ENCODE results near the gene PPDPF. TPM values are rescaled to one million over a fixed set of nuclear protein-coding genes. Genes with fewer than 3 reads are reported as not detected.
"Not testable (repeated sequence)": the region's sequence is repeated elsewhere in the genome, so short reads cannot be mapped to it uniquely, and the experiment has no call there.

PPDPF gene
- total RNA-seq, 2 experiments from 2014 or later, result 292 to 296 TPM

DNA sequence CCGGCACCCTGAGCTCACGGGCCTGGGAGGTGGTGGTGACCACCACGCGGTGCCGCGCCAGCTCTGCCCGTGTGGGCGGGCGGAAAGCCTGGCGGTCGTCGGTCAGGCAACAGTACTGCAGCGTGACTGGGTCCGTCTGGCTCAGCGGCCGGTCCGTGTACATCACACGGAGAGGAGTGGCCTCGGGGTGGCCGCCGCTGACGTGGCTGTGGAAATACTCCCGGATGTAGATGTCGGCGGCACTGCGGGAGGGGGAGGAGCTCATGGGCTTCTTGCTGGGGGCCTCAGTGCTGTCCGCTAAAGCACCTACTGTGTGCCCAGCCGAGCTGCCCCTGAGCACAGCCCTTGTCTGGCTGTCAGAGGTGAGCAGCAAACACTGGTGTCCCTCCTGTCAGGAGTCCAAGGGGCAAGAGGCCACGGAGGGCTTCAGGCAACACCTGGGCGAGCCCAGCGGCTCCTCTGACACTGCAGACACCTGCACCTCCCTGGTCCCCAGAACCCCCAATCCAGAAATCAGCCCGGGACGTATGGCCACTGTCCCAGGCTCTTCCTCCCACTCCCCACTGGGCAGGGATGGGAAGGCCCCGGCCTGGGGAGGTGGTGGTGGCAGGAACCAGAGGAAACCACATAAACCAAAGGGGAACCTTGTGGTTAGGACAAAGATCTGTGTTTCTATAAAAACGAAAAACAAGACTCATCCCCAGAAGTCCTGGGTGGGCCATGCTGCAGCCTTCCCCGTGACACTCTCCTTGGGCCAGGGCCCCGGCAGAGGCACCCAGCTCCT lies 47.0 kb downstream of the PPDPF start:
- POLR2A ChIA-PET, result interaction anchor here (0.6 to 3.5 kb wide), 7 partner anchors 12 to 91 kb away, joined by 3 to 12 read pairs (median 3); partner anchors contain the start of genes PTK6 and RTEL1

DNA sequence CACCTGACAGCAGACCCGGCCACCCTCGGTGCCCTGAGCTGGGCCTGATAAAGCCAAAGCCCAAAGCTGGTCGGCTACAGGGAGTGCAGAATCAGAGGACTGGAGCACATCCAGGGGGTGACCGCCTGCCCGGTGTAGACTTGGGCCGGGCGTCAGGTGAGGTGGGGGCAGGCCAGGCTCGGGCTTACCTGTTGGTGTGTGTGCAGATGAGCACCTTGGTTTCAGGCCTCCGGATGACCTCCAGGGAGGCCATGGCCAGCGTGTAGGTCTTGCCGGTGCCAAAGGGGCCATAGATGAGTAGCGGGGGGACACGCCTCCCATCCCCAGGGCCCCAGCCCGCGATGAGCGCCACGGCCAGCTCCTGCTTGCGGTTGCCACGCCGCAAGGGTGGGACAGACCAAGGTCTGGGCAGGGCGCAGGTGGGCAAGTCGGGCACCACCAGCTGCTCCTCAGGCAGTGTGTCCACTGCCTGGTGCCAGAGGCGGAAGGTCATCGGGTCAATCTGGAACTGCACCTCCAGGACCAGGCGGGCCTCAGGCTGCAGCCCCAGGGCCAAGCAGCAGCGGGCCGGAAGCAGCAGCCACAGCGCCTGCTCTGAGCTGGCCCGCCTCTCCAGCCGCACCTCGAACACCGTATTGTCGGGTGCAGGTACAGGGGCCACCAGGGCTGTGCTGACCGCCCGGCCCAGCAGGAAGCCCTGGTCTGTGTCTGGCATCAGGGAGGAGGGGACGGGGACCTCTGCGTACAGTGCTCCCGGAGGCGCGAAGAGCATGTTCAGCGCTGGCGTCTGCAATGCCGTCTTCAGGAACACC lies 47.8 kb downstream of the PPDPF start:
- H3K27me3 Mint-ChIP-seq (ENCODE audit: low read depth), result no peaks in the 10 kb centered on the region
- H3K36me3 Mint-ChIP-seq (ENCODE audit: low read depth), result peaks cover 36% of the 10 kb centered on the region
- no peak for DNase-seq
- ChIA-PET POLR2A (interaction anchor here (1.0 to 3.5 kb wide), 5 partner anchors 14 to 71 kb away, joined by 3 to 12 read pairs (median 7); partner anchors contain the start of gene PTK6), CTCF (interaction anchor here (0.8 to 1.5 kb wide), 3 partner anchors 31 to 470 kb away, joined by 3 to 7 read pairs (median 3); partner anchors contain the start of gene PTK6)
- H3K27ac Mint-ChIP-seq, result peak overlapping the region; percentile 76
- peak overlapping the region; percentile 61 for H3K4me3 Mint-ChIP-seq
- H3K9me3 Mint-ChIP-seq (ENCODE audit: insufficient read depth), result no peaks in the 10 kb centered on the region
- ATAC-seq, result peak; percentile 11
- H3K4me1 Mint-ChIP-seq (ENCODE audit: low read depth), result peaks cover 34% of the 10 kb centered on the region

More for the DNA sequence above, 47.0 kb downstream of the PPDPF start:
- Mint-ChIP-seq H3K4me3 (peak overlapping the region; percentile 61), H3K4me1 (ENCODE audit: low read depth) (peaks cover 34% of the 10 kb centered on the region), H3K9me3 (ENCODE audit: insufficient read depth) (no peaks in the 10 kb centered on the region), H3K27me3 (ENCODE audit: low read depth) (no peaks in the 10 kb centered on the region), H3K27ac (peak overlapping the region; percentile 76), H3K36me3 (ENCODE audit: low read depth) (peaks cover 39% of the 10 kb centered on the region)
- DNase-seq, result peak; percentile 74
- peak; percentile 64 for ATAC-seq
- CTCF ChIA-PET, result interaction anchor here (1.1 to 1.6 kb wide), 3 partner anchors 29 to 471 kb away, joined by 3 to 7 read pairs (median 6); partner anchors contain the start of gene PTK6

DNA sequence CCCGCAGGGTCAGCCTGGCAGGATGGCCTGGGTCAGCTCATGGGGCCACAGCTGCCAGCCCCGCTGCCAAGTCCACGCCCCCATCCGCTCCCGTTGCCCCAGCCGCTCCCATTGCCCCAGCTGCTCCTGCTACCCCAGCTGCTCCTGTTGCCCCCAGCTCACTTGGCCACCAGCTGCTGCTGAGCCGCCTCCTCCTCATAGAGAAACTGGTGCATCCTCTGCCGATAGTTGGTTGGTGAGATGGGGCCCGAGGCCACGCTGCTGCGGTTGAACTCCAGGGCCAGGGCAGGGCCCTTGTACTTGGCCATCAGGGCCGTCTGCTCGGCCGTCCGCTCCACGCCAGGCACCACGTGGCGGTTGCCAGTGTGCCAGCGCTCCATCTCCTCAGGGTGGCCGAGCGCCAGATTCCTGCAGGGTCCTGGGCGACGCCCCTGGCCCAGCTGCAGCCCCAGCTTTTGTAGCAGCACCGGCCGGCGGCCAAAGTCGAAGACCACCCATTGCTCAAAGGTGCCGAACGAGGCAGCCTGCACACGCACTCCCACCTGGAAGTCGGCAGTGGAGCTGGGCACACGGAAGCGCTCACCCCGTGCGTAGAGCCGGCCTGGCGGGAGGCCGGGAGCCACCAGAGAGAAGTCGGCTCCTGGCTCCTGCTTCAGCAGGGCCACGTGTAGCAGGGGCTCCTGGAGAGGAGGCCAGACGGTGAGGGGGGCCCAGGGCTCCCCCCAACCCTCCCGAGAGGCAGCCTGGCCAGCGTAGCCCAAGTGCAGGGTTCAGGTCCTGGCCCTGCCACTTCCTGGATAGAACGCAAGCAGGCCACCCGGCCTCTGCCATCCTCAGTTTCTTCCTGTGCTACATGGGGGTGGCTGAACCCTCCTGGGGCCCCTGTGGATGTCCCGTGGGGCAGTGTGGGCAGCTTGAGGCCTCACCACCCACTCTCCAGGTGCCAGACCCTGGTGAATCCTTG lies 48.7 kb downstream of the PPDPF start:
- CTCF ChIA-PET, result interaction anchor here (0.8 kb wide), 1 partner anchor 72 kb away, joined by 3 read pairs; no protein-coding TSS in a partner anchor
- POLR2A ChIA-PET, result interaction anchor here (2.0 to 3.5 kb wide), 2 partner anchors 31 to 48 kb away, joined by 7 to 12 read pairs; partner anchors contain the start of gene PTK6
- H3K4me3 Mint-ChIP-seq, result peak overlapping the region; percentile 31
- H3K27ac Mint-ChIP-seq, result peak overlapping the region; percentile 34
- no peaks in the 10 kb centered on the region for H3K9me3 Mint-ChIP-seq (ENCODE audit: insufficient read depth)
- no peak for DNase-seq
- peaks cover 33% of the 10 kb centered on the region for H3K36me3 Mint-ChIP-seq (ENCODE audit: low read depth)
- no peak for ATAC-seq
- no peaks in the 10 kb centered on the region for H3K27me3 Mint-ChIP-seq (ENCODE audit: low read depth)
- peaks cover 34% of the 10 kb centered on the region for H3K4me1 Mint-ChIP-seq (ENCODE audit: low read depth)

DNA sequence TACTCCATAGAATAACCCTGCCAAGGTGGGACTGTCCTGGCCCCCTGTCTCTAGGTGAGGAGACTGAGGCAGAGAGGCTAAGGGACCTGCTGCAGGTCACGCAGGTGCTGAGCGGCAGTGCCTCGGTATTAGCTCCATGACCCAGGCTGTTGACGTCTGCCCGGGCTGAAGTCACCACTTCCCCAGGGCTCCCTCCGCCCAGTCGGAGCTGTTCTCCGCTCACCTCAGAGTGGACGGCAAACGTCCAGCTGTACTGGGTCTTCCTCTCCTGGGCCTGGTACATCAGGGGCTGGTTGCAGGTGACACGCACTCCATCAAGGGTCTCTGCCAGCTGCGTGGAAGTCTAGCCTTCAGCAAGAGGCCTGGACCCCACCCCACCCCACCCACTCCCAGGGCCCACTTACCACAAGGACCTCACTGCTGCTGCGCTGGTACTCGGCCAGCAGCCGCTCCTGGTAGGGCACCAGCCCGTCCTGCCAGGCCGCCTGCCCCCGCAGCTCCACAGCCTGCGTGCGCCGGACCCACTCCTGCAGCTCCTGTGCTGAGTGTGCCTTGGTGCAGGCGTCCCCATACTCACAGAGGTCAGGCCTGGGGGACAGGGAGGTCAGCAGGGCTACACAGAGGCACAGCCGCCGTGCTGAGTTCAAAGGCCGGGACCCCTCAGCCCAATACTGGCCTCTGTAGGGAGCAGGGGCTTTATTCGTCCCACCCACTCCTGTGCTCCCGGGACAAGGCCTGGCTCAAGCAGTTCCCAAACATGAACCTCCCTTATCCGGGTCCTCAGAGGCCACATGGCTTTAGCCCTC lies 49.9 kb downstream of the PPDPF start:
- Mint-ChIP-seq H3K4me3 (no peak overlapping the region), H3K27me3 (ENCODE audit: low read depth) (peaks cover 1% of the 10 kb centered on the region), H3K9me3 (ENCODE audit: insufficient read depth) (no peaks in the 10 kb centered on the region), H3K4me1 (ENCODE audit: low read depth) (peaks cover 35% of the 10 kb centered on the region), H3K36me3 (ENCODE audit: low read depth) (peaks cover 31% of the 10 kb centered on the region), H3K27ac (no peak overlapping the region)
- CTCF ChIA-PET, result no interaction called here
- no peak for DNase-seq
- POLR2A ChIA-PET, result interaction anchor here (3.5 kb wide), 1 partner anchor 33 kb away, joined by 12 read pairs; the partner anchor contains the start of gene PTK6
- ATAC-seq, result no peak

DNA sequence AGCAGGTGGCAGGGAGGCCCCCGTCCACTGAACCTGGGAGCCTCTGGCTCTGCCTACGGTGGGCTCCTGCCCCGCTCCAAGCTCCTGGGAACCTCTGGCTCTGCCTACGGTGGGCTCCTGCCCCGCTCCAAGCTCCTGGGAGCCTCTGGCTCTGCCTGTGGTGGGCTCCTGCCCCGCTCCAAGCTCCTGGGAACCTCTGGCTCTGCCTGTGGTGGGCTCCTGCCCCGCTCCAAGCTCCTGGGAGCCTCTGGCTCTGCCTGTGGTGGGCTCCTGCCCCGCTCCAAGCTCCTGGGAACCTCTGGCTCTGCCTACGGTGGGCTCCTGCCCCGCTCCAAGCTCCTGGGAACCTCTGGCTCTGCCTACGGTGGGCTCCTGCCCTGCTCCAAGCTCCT lies 50.5 kb downstream of the PPDPF start:
- CTCF ChIA-PET; H3K27me3 Mint-ChIP-seq (ENCODE audit: low read depth); POLR2A ChIA-PET; H3K9me3 Mint-ChIP-seq (ENCODE audit: insufficient read depth); ATAC-seq; H3K4me3 Mint-ChIP-seq; H3K27ac Mint-ChIP-seq; DNase-seq: not testable (repeated sequence)
- Mint-ChIP-seq H3K36me3 (ENCODE audit: low read depth) (peaks cover 26% of the 10 kb centered on the region), H3K4me1 (ENCODE audit: low read depth) (peaks cover 35% of the 10 kb centered on the region)

Other genes starting within 250 kb of the PPDPF start
- gene ARFGAP1, start 248.0 kb upstream of the PPDPF start, total RNA-seq, result 10 to 100 TPM; 68.7 to 75.6 TPM
- not detected for gene COL20A1, start 227.6 kb upstream of the PPDPF start, total RNA-seq
- not detected for gene CHRNA4, start 159.4 kb upstream of the PPDPF start, total RNA-seq
- gene KCNQ2, start 48.1 kb upstream of the PPDPF start, total RNA-seq, result not detected
- gene EEF1A2, start 21.7 kb upstream of the PPDPF start, total RNA-seq, result not detected
- gene PTK6, start 16.6 kb downstream of the PPDPF start, total RNA-seq, result under 1 TPM in 1 of 2 experiments, not detected in 1; 0.34 TPM
- not detected for gene SRMS, start 27.0 kb downstream of the PPDPF start, total RNA-seq
- under 1 TPM; 0.26 to 0.29 TPM for gene FNDC11, start 33.4 kb downstream of the PPDPF start, total RNA-seq
- gene HELZ2, start 53.5 kb downstream of the PPDPF start, total RNA-seq, result 100 to 1,000 TPM in 1 of 2 experiments, 10 to 100 TPM in 1; 99.1 to 102 TPM
- gene GMEB2, start 106.3 kb downstream of the PPDPF start, total RNA-seq, result 10 to 100 TPM; 16.2 TPM
- gene STMN3, start 132.7 kb downstream of the PPDPF start, total RNA-seq, result 10 to 100 TPM; 13.1 to 13.3 TPM
- gene RTEL1, start 137.5 kb downstream of the PPDPF start, total RNA-seq, result 10 to 100 TPM; 49.8 to 54.3 TPM
- not detected for gene TNFRSF6B, start 175.9 kb downstream of the PPDPF start, total RNA-seq
- 10 to 100 TPM; 55.2 to 57.6 TPM for gene ARFRP1, start 187.2 kb downstream of the PPDPF start, total RNA-seq
- gene ZGPAT, start 187.3 kb downstream of the PPDPF start, total RNA-seq, result 10 to 100 TPM; 38.6 to 43.5 TPM
- 100 to 1,000 TPM; 163 to 165 TPM for gene LIME1, start 215.9 kb downstream of the PPDPF start, total RNA-seq
- gene SLC2A4RG, start 219.0 kb downstream of the PPDPF start, total RNA-seq, result 10 to 100 TPM; 97.2 TPM

Measured in activated CD8-positive, alpha-beta T cell treated with anti-CD3 and anti-CD28 coated beads, Interleukin-2, amount 10 ng/mL, durations not matched to agents 7 days and 5 days (primary cell).